ENCODE results near the gene MYOCOS.

Gene MYOCOS

DNA sequence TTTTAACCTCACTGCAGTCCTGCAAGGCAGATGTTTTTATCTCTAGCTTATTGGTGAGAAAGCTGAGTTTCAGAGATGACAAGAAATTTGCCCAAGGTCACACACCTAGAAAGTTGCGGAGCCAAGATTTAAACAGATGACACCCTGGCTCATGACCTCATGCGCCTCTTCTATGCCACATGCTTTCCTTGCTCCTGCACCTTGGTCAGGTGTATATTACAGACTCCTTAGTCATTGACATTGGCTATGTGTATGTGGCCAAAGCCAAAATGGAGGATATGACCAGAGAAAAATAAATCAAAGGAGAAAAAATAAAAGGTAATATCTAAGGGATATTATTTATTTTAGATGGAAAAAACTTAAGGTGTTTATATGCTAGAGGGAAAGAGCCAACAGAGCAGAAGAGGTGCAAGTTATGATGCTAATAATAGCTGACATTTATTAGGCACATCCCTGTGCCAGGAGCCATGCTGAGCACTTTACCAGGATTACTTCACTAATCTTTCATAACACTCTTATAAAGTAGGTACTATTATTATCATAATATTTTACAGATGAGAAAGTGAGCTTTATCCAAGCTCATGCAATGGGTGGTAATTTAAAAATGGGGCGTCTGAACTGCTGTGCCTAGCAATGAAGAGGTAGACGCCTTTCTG, 44.2 kb downstream of the MYOCOS start:
- H3K4me1 ChIP-seq (ENCODE audit: control insufficient read depth, insufficient read depth, low read length): no peaks in the 10 kb centered on the region
- no peaks in the 10 kb centered on the region for H3K27me3 ChIP-seq (ENCODE audit: control insufficient read depth, insufficient read depth, low read length)
- H3K9me3 ChIP-seq (ENCODE audit: control insufficient read depth, insufficient read depth, low read length): no peaks in the 10 kb centered on the region
- H3K36me3 ChIP-seq (ENCODE audit: control insufficient read depth, insufficient read depth, low read length): no peaks in the 10 kb centered on the region
- H3K4me3 ChIP-seq (ENCODE audit: low read depth, low read length): no peak overlapping the region
- no peak overlapping the region for H3K9ac ChIP-seq (ENCODE audit: low read depth, low read length)

DNA sequence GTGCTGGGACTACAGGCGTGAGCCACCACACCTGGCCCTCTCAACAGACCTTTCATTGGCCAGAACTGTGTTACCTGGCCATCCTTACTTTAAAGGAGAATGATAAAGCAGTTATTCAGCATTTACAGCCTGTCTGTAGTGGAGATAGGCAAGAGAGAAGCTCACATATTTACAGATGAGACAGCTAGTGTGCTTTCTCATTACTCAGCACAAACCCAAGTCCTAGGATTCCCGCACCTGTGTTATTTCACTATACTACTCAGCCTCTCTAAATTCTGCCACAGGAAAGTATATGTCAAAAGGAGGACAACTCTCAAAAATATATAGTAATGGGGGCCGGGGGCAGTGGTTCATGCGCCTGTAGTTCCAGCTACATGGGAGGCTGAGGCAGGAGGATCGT, 46.3 kb downstream of the MYOCOS start:
- no peaks in the 10 kb centered on the region for H3K27me3 ChIP-seq (ENCODE audit: control insufficient read depth, insufficient read depth, low read length)
- H3K4me1 ChIP-seq (ENCODE audit: control insufficient read depth, insufficient read depth, low read length): no peaks in the 10 kb centered on the region
- no peaks in the 10 kb centered on the region for H3K36me3 ChIP-seq (ENCODE audit: control insufficient read depth, insufficient read depth, low read length)
- no peaks in the 10 kb centered on the region for H3K9me3 ChIP-seq (ENCODE audit: control insufficient read depth, insufficient read depth, low read length)
- no peak overlapping the region for H3K4me3 ChIP-seq (ENCODE audit: low read depth, low read length)
- H3K9ac ChIP-seq (ENCODE audit: low read depth, low read length): no peak overlapping the region

DNA sequence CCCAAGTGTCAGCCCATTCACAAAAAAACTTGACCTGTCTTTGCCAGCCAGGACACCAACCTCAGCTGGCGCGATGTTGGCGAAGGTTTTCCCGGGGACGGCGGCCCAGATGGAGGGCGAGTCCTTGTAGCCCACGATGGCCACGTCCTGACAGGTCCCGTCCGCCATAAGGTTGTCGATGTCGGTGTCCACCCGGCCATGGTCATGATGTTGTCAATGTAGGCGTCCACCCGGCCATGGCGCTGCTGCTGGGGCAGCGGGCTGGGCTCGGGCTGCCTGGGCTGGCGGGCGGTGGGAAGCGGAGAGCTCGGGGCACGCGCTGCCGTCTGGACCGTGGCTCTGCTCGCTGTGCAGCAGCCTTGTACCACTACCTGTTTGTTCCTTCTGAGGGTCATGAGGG, 48.7 kb downstream of the MYOCOS start:
- Histone ChIP-seq H3K4me1 (ENCODE audit: control insufficient read depth, insufficient read depth, low read length) (no peaks in the 10 kb centered on the region), H3K9ac (ENCODE audit: low read depth, low read length) (no peak overlapping the region), H3K27me3 (ENCODE audit: control insufficient read depth, insufficient read depth, low read length) (no peaks in the 10 kb centered on the region), H3K9me3 (ENCODE audit: control insufficient read depth, insufficient read depth, low read length) (no peaks in the 10 kb centered on the region), H3K4me3 (ENCODE audit: low read depth, low read length) (no peak overlapping the region), H3K36me3 (ENCODE audit: control insufficient read depth, insufficient read depth, low read length) (no peaks in the 10 kb centered on the region)

GRCh38 chr1:171674431-171675405, 52.7 kb downstream of the MYOCOS start:
- Histone ChIP-seq H3K27me3 (ENCODE audit: control insufficient read depth, insufficient read depth, low read length) (no peaks in the 10 kb centered on the region), H3K4me1 (ENCODE audit: control insufficient read depth, insufficient read depth, low read length) (no peaks in the 10 kb centered on the region), H3K9me3 (ENCODE audit: control insufficient read depth, insufficient read depth, low read length) (no peaks in the 10 kb centered on the region), H3K9ac (ENCODE audit: low read depth, low read length) (no peak overlapping the region), H3K4me3 (ENCODE audit: low read depth, low read length) (no peak overlapping the region), H3K36me3 (ENCODE audit: control insufficient read depth, insufficient read depth, low read length) (no peaks in the 10 kb centered on the region)
